Measurements from ENCODE around the gene SDR9C7.
"Not testable (repeated sequence)": the region's sequence is repeated elsewhere in the genome, so short reads cannot be mapped to it uniquely, and the experiment has no call there.

GRCh38 chr12:56879240-56880124 lies 54.7 kb downstream of the SDR9C7 start:
- TF ChIP-seq CTCF (IDR thresholded peaks at IDR 0.05; ENCODE audit: low read depth, low read length); POLR2A (IDR thresholded peaks at IDR 0.05; ENCODE audit: extremely low read depth, insufficient read length); MAX (IDR thresholded peaks at IDR 0.05; ENCODE audit: low read depth, low read length): not testable (repeated sequence)
